Panc1 (cell line): Measurements from ENCODE around the gene SHANK1. TPM values are rescaled to one million over a fixed set of nuclear protein-coding genes. Genes with fewer than 3 reads are reported as not detected.

ENCODE experiments used
- ATAC-seq: fragments of 200-7000 bp; cut with Tn5 transposase; 2 replicates; pipeline ENCODE4 v1.9.1; 2020; ENCODE audit warnings: mild to moderate bottlenecking, moderate library complexity
- BruUV-seq: library from RNA; stranded (reverse); fragments of 400-500 nt; replicated peaks from 2 replicates; lab custom pipeline; 2021; lab: Mats Ljungman, UMichigan
- CTCF ChIA-PET: fragments of 300-600 bp; sonication (Branson Sonifier 250); formaldehyde crosslinking; loops from one replicate; lab custom pipeline; 2022; ENCODE audit warnings: antibody characterized with exemption; lab: Charles Lee
- POLR2A ChIA-PET: fragments of 300-600 bp; sonication (Branson Sonifier 250); formaldehyde crosslinking; loops from one replicate; lab custom pipeline; 2022; ENCODE audit warnings: antibody characterized with exemption; lab: Charles Lee
- DNase-seq: peaks from one replicate; pipeline ENCODE4 v3.0.0-alpha.2; 2010; ENCODE audit warnings: low read depth, low spot score
- H3K27ac ChIP-seq: 2 replicates; pipeline ENCODE4 v1.5.1; 2011; ENCODE audit warnings: mild to moderate bottlenecking, low read length, inconsistent platforms
- H3K27me3 ChIP-seq: fragments of 200-500 bp; sonication (Bioruptor generic); 2 replicates; pipeline ENCODE4 v1.6.0; 2014; ENCODE audit warnings: low read length, inconsistent platforms; ENCODE audit not compliant: control insufficient read depth, insufficient read depth
- H3K36me3 ChIP-seq: fragments of 200-500 bp; sonication (Bioruptor generic); 2 replicates; pipeline ENCODE4 v1.5.1; 2014; ENCODE audit warnings: inconsistent platforms, mild to moderate bottlenecking, low read length, moderate library complexity; ENCODE audit not compliant: control insufficient read depth, insufficient read depth
- H3K4me1 ChIP-seq: 2 replicates; pipeline ENCODE4 v1.5.1; 2011; ENCODE audit warnings: inconsistent platforms, mild to moderate bottlenecking, low read length, moderate library complexity; ENCODE audit not compliant: control insufficient read depth, insufficient read depth
- H3K4me3 ChIP-seq, 2 experiments: 2 replicates each; pipeline ENCODE4 v1.5.1; 2011 to 2012; ENCODE audit warnings: low read depth in 2 of 2, low read length in 2 of 2, mild to moderate bottlenecking in 2 of 2, inconsistent platforms in 1 of 2, moderate library complexity in 1 of 2
- H3K9me3 ChIP-seq: fragments of 200-500 bp; sonication (Bioruptor generic); 2 replicates; pipeline ENCODE4 v1.5.1; 2014; ENCODE audit warnings: low read depth, mild to moderate bottlenecking, inconsistent platforms, low read length, moderate library complexity; ENCODE audit not compliant: control insufficient read depth, insufficient read depth
- POLR2AphosphoS5 ChIP-seq: IDR thresholded peaks from 2 replicates; pipeline ENCODE4 v1.6.1; 2012; ENCODE audit warnings: mild to moderate bottlenecking, low read depth, low read length, moderate library complexity
- REST ChIP-seq, 2 experiments: IDR thresholded peaks; 2 replicates each; pipeline ENCODE4 v1.6.1; 2011 to 2012; ENCODE audit warnings: low read depth in 2 of 2, control low read depth in 1 of 2, low read length in 1 of 2, mild to moderate bottlenecking in 1 of 2, moderate library complexity in 1 of 2; ENCODE audit not compliant: insufficient read depth in 1 of 2
- SIN3A ChIP-seq: IDR thresholded peaks from 2 replicates; pipeline ENCODE4 v1.6.1; 2012; ENCODE audit warnings: low read depth, mild to moderate bottlenecking, low read length, moderate library complexity, borderline replicate concordance; ENCODE audit not compliant: insufficient read depth
- TCF7L2 ChIP-seq: IDR thresholded peaks from 2 replicates; pipeline ENCODE4 v1.6.1; 2011; ENCODE audit warnings: mild to moderate bottlenecking, low read depth, low read length, inconsistent platforms
- in situ Hi-C: cut with HindIII; loops from 2 replicates; pipeline ENCODE4 v1.10.0; 2016; ENCODE audit warnings: low sequenced_read_pairs, low pct_unique_long_range_greater_than_20kb
- intact Hi-C: fragments of 100-400 bp; cut with micrococcal nuclease; formaldehyde crosslinking; loops from one replicate; pipeline ENCODE4 v1.10.0; 2022; ENCODE audit not compliant: unreplicated experiment
- total RNA-seq: library from RNA; stranded (reverse); gene quantifications from one replicate; pipeline ENCODE4 v1.2.1, GENCODE V29; 2021; ENCODE audit not compliant: unreplicated experiment
- TF ChIP-seq, protein P1 (sequence below): fragments of 450-650 bp; IDR thresholded peaks from 2 replicates; pipeline ENCODE4 v1.5.1; 2017; ENCODE audit warnings: mild to moderate bottlenecking

The SHANK1 gene
- total RNA-seq, 1 experiment from 2014 or later, result not detected

GRCh38 chr19:50702871-50703829, 16.5 kb downstream of the SHANK1 start:
- BruUV-seq, result no TSS peak
- POLR2A ChIA-PET, result interaction anchor here (0.6 kb wide), 1 partner anchor 194 kb away, joined by 3 read pairs; no protein-coding TSS in a partner anchor
- H3K27me3 ChIP-seq, result no peaks in the 10 kb centered on the region; the same call in 1 of the 2 replicates
- no peaks in the 10 kb centered on the region for H3K4me1 ChIP-seq
- H3K9me3 ChIP-seq, result no peaks in the 10 kb centered on the region
- TF ChIP-seq REST (IDR thresholded peaks at IDR 0.05; ENCODE audit: insufficient read depth in 1 of 2, low read depth in 2 of 2, low read length in 1 of 2) (no peak), SIN3A (no peak)
- TF ChIP-seq, protein P1, sequence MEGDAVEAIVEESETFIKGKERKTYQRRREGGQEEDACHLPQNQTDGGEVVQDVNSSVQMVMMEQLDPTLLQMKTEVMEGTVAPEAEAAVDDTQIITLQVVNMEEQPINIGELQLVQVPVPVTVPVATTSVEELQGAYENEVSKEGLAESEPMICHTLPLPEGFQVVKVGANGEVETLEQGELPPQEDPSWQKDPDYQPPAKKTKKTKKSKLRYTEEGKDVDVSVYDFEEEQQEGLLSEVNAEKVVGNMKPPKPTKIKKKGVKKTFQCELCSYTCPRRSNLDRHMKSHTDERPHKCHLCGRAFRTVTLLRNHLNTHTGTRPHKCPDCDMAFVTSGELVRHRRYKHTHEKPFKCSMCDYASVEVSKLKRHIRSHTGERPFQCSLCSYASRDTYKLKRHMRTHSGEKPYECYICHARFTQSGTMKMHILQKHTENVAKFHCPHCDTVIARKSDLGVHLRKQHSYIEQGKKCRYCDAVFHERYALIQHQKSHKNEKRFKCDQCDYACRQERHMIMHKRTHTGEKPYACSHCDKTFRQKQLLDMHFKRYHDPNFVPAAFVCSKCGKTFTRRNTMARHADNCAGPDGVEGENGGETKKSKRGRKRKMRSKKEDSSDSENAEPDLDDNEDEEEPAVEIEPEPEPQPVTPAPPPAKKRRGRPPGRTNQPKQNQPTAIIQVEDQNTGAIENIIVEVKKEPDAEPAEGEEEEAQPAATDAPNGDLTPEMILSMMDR, result no peak
- H3K4me3 ChIP-seq, result no peak overlapping the region
- in situ Hi-C loops (no loop called here), intact Hi-C loops (no loop called here)
- H3K36me3 ChIP-seq, result no peaks in the 10 kb centered on the region
- DNase-seq, result no peak
- ATAC-seq, result no peak; the same call in 1 of the 2 replicates
- CTCF ChIA-PET, result interaction anchor here (0.6 to 1.2 kb wide), 7 partner anchors 10 to 219 kb away, joined by 3 to 12 read pairs (median 4); no protein-coding TSS in a partner anchor
- no peak overlapping the region for H3K27ac ChIP-seq

DNA sequence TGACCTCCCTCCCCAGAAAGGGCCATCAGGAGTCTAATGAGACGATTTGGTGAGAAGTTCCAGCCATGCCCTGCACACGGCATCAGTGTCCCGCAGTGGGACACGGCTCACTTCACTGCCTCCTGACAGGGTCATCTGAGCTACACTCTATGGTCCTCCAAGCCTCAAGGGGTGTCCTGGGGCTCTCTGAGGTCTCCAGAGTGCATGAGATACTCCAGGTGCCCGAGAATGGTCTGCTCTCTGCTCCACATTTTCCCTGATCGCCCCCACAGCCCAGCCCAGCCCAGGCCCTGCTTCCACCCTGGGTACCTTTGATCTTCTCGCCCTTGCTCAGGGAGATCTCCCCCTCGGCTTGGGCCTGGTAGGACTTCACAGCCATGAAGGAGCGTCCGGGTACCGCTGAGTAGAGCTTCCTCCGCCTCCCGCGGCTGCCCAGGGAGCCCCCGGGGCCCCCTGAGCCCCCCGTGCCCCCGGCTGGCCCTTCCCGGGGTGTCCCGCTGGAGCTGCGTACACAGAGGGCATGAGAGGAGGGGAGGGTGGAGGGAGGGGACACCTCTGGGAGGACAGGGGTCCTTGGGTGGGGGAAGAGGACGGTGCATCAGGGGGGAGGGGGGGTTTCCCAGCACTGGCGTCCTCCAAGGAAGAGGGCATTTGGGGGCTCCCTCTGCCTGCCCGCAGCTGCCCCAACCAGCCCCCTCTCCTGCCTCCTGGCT, 17.3 kb downstream of the SHANK1 start:
- TF ChIP-seq REST (IDR thresholded peaks at IDR 0.05; ENCODE audit: insufficient read depth in 1 of 2, low read depth in 2 of 2, low read length in 1 of 2), result no peak
- TF ChIP-seq POLR2AphosphoS5, result no peak
- TF ChIP-seq, protein P1, result no peak
- no peak for TF ChIP-seq TCF7L2
- no peak for TF ChIP-seq SIN3A
- DNase-seq, result no peak
- intact Hi-C loops, result no loop called here
- Histone ChIP-seq H3K36me3 (no peaks in the 10 kb centered on the region), H3K9me3 (no peaks in the 10 kb centered on the region), H3K4me1 (no peaks in the 10 kb centered on the region), H3K27ac (no peak overlapping the region), H3K27me3 (no peaks in the 10 kb centered on the region; the same call in 1 of the 2 replicates), H3K4me3 (no peak overlapping the region)
- in situ Hi-C loops, result no loop called here
- no TSS peak for BruUV-seq
- ChIA-PET CTCF (interaction anchor here (0.6 kb wide), 2 partner anchors 103 to 242 kb away, joined by 3 read pairs; no protein-coding TSS in a partner anchor), POLR2A (no interaction called here)
- no peak for ATAC-seq
